Osteoblast (primary cell): ENCODE data around the gene CACNA2D1. TPM values are rescaled to one million over a fixed set of nuclear protein-coding genes. Genes with fewer than 3 reads are reported as not detected.

Experiments
- DNase-seq: peaks from one replicate; pipeline ENCODE4 v3.0.0; 2011; ENCODE audit warnings: low spot score, mixed read lengths; ENCODE audit not compliant: insufficient read length; ENCODE audit errors: missing footprints
- H2AFZ ChIP-seq: 2 replicates; pipeline ENCODE4 v1.6.0; 2011; ENCODE audit warnings: mild to moderate bottlenecking, low read length
- H3K27ac ChIP-seq: 2 replicates; pipeline ENCODE4 v1.5.1; 2011; ENCODE audit warnings: mild to moderate bottlenecking, low read depth, low read length, moderate library complexity
- H3K27me3 ChIP-seq: 2 replicates; pipeline ENCODE4 v1.6.0; 2012; ENCODE audit warnings: mild to moderate bottlenecking, control low read depth, inconsistent platforms, low read length, moderate library complexity; ENCODE audit not compliant: insufficient read depth
- H3K36me3 ChIP-seq: 2 replicates; pipeline ENCODE4 v1.5.1; 2011; ENCODE audit warnings: mild to moderate bottlenecking, low read length, control low read depth, moderate library complexity; ENCODE audit not compliant: insufficient read depth
- H3K4me1 ChIP-seq: 2 replicates; pipeline ENCODE4 v1.5.1; 2011; ENCODE audit warnings: mild to moderate bottlenecking, low read length, control low read depth, moderate library complexity; ENCODE audit not compliant: insufficient read depth
- H3K4me2 ChIP-seq: 2 replicates; pipeline ENCODE4 v1.6.0; 2011; ENCODE audit warnings: mild to moderate bottlenecking, low read length; ENCODE audit not compliant: insufficient read depth
- H3K4me3 ChIP-seq: fragments of 200-600 bp; sonication (generic); 3 replicates; pipeline ENCODE4 v1.5.1; 2012; ENCODE audit warnings: mild to moderate bottlenecking, low read length, inconsistent platforms; ENCODE audit not compliant: insufficient read depth
- H3K79me2 ChIP-seq: 2 replicates; pipeline ENCODE4 v1.6.0; 2012; ENCODE audit warnings: mild to moderate bottlenecking, low read length, control low read depth, inconsistent platforms; ENCODE audit not compliant: insufficient read depth
- H3K9me3 ChIP-seq: 2 replicates; pipeline ENCODE4 v1.5.1; 2011; ENCODE audit warnings: low read depth, low read length, control low read depth
- H4K20me1 ChIP-seq: 2 replicates; pipeline ENCODE4 v1.6.0; 2012; ENCODE audit warnings: mild to moderate bottlenecking, low read length, control low read depth; ENCODE audit not compliant: insufficient read depth
- total RNA-seq: library from RNA; depleted of rRNA; stranded (reverse); fragments of >200 nt; gene quantifications from 2 replicates; pipeline ENCODE4 v1.2.3, GENCODE V29; 2012
- TF ChIP-seq, protein P1 (sequence below): IDR thresholded peaks from 2 replicates; pipeline ENCODE4 v1.5.1; 2011; ENCODE audit warnings: mild to moderate bottlenecking, low read depth, low read length, moderate library complexity; ENCODE audit errors: extremely low read depth

Gene CACNA2D1
- total RNA-seq, 1 donor, result 145 TPM

DNA sequence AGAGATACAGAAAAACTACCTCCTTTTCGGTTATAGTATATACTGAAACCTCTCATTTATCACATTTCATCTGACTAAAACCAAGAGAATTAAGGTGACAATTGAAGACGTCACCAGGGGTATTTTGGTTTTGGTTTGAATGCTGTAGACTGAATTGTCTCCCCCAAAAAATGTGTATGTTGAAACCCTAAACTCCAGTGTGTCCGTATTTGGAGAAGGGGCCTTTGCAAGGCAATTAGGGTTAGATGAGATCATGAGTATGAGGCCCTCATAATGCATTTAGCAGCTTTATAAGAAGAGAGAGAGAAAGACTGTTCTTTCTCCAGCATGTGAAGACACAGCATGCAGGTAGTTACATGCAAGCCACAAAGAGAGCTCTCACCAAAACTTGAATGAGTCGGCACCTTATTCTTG is 59.5 kb downstream of the CACNA2D1 start:
- peaks cover 26% of the 10 kb centered on the region for H4K20me1 ChIP-seq
- H3K79me2 ChIP-seq, result peaks cover 43% of the 10 kb centered on the region
- no peak overlapping the region for H3K4me3 ChIP-seq
- no peaks in the 10 kb centered on the region for H3K27me3 ChIP-seq
- no peak overlapping the region for H3K4me2 ChIP-seq
- H3K27ac ChIP-seq, result no peak overlapping the region
- no peak for DNase-seq
- TF ChIP-seq, protein P1, sequence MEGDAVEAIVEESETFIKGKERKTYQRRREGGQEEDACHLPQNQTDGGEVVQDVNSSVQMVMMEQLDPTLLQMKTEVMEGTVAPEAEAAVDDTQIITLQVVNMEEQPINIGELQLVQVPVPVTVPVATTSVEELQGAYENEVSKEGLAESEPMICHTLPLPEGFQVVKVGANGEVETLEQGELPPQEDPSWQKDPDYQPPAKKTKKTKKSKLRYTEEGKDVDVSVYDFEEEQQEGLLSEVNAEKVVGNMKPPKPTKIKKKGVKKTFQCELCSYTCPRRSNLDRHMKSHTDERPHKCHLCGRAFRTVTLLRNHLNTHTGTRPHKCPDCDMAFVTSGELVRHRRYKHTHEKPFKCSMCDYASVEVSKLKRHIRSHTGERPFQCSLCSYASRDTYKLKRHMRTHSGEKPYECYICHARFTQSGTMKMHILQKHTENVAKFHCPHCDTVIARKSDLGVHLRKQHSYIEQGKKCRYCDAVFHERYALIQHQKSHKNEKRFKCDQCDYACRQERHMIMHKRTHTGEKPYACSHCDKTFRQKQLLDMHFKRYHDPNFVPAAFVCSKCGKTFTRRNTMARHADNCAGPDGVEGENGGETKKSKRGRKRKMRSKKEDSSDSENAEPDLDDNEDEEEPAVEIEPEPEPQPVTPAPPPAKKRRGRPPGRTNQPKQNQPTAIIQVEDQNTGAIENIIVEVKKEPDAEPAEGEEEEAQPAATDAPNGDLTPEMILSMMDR, result no peak
- H3K4me1 ChIP-seq, result peaks cover 4% of the 10 kb centered on the region
- peaks cover 18% of the 10 kb centered on the region for H3K36me3 ChIP-seq
- no peaks in the 10 kb centered on the region for H3K9me3 ChIP-seq
- H2AFZ ChIP-seq, result no peak overlapping the region

DNA sequence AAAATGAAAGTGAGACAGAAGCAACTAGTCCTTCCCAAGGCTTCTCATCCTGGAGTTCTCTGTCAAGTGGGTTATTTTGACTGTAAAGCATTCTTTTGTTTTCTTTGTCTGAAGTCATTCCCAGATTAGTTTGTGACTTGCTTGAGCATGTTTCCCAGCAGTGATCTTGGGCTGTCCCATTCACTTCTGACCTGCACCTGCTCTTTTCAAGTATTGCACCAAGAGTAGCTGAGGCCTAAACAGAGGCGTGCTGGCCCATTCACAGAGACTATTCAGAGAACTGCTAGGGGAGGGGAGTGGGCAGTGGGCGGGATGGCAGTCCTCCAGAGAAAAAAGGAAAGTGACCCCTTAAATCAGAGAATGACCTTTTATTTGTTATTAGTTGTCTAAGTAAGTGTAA is 61.3 kb downstream of the CACNA2D1 start:
- H3K4me3 ChIP-seq, result no peak overlapping the region
- H3K36me3 ChIP-seq, result peaks cover 18% of the 10 kb centered on the region
- no peaks in the 10 kb centered on the region for H3K9me3 ChIP-seq
- peaks cover 44% of the 10 kb centered on the region for H3K79me2 ChIP-seq
- no peak overlapping the region for H3K27ac ChIP-seq
- DNase-seq, result no peak
- TF ChIP-seq, protein P1, result no peak
- H3K4me2 ChIP-seq, result no peak overlapping the region
- H3K4me1 ChIP-seq, result no peaks in the 10 kb centered on the region
- no peak overlapping the region for H2AFZ ChIP-seq
- peaks cover 18% of the 10 kb centered on the region for H4K20me1 ChIP-seq
- H3K27me3 ChIP-seq, result no peaks in the 10 kb centered on the region

DNA sequence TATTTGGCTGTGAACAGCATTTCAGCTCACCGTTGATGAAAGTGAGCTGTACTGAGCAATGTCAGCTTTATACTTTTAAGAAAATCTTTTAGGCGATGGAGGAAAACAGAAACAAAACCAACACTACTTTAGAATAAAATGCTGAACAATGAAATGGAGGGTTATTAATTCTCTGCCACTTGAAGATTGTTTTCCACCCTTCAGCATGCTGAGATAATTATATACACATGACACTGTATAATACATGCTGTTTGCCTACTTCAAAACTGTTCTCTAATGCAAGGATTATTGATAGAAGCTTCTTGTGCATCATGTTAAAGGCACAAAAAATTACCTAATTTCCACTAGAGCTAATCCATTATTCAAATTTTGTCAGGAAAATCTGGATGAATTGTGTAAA is 66.8 kb downstream of the CACNA2D1 start:
- no peak overlapping the region for H3K4me3 ChIP-seq
- peaks cover 16% of the 10 kb centered on the region for H4K20me1 ChIP-seq
- peaks cover 44% of the 10 kb centered on the region for H3K79me2 ChIP-seq
- no peaks in the 10 kb centered on the region for H3K4me1 ChIP-seq
- TF ChIP-seq, protein P1, result no peak
- no peaks in the 10 kb centered on the region for H3K36me3 ChIP-seq
- no peak overlapping the region for H2AFZ ChIP-seq
- H3K27ac ChIP-seq, result no peak overlapping the region
- no peak overlapping the region for H3K4me2 ChIP-seq
- DNase-seq, result no peak
- H3K27me3 ChIP-seq, result no peaks in the 10 kb centered on the region
- no peaks in the 10 kb centered on the region for H3K9me3 ChIP-seq

DNA sequence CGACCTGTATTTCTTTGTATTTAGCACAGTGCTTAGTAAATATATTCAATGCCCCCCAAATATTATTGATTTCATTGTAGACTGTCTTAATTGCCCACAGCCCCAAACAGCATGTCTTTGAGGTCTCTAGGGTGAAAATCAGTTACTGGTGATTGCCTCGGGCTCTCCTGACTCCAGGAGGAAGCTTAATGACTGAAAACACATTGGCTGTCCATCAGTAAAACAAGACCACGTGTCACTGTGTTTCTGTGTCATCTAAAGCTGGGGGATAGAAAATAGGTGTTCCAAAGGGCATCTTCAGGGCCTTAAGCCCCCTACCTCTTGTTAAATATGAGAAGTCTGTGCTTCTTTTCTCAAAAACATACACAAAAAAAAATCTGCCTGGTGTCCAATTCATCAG is 67.9 kb downstream of the CACNA2D1 start:
- Histone ChIP-seq H3K27me3 (no peaks in the 10 kb centered on the region), H3K79me2 (peaks cover 45% of the 10 kb centered on the region), H3K27ac (no peak overlapping the region), H2AFZ (no peak overlapping the region), H3K4me1 (no peaks in the 10 kb centered on the region), H4K20me1 (peaks cover 16% of the 10 kb centered on the region), H3K4me2 (no peak overlapping the region), H3K9me3 (no peaks in the 10 kb centered on the region), H3K36me3 (no peaks in the 10 kb centered on the region), H3K4me3 (no peak overlapping the region)
- TF ChIP-seq, protein P1, result no peak
- no peak for DNase-seq
